ENCODE measurements around the gene DRC3.

The DRC3 gene

DNA sequence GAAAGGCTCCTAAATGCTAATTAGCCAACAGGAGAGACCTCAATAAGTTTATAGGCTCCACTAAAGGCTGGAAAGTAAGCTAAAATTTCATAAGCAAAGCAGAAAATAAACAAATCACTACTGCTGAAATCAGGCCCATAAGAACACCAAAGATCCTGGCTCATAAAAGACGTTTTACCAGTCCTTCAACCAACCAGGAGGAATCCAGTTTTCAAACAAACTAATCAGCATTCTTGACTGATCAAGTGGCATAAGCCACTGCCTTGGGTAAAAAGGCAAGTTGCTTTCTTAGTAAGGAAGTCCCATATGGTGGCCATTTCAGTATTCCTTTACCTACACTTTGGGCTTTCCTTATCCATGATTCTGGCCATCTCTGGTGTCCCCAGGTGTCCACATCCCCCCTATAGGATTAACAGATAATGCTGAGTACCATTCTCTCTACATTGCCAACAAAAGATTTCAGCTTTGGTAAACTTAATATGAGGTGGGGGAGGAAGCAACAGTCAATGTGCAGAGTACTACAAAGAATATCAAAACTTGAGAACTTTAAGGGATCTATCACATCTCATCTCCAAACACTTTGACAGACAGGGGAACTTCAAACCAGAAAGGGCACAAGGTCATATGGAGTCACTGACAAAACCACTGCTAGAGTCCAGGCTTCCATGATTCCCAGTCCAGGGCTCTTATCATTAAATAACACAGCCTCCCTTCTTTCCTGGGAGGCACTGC lies 1.8 kb upstream of the DRC3 start:
- no peak for DNase-seq (ENCODE audit: low spot score)

DNA sequence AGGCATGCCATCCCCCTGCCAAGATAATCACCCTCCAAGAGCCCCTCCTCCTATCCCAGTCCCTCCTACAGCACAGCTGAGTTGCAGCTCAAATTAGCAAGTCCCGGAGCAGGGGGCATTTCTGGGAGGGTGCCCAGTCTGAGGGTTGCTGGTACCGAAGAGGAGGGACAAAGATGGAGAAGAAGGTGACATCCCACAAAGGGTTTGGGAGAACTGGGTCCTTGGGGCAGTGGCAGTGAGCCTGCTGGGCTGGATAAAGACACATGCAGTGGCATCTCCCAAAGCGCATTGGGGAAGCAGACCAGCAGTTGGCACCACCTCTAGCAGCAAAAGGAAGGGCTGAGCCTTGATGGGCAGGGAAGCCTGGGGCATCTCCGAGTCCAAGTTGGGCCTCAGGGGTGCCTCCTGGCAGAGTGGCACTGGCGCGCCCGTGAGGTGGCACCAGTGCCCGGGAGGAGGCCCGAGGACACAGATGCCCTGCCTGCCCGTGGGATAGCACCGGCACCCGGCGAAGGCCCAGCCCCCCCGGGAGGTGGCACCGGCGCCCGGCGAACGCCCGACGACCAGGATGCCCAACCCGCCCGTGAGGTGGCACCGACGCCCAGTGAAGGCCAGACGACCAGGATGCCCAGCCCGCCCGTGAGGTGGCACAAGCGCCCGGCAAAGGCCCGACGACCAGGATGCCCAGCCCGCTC lies 1.1 kb upstream of the DRC3 start:
- DNase-seq (ENCODE audit: low spot score): peak; percentile 28

DNA sequence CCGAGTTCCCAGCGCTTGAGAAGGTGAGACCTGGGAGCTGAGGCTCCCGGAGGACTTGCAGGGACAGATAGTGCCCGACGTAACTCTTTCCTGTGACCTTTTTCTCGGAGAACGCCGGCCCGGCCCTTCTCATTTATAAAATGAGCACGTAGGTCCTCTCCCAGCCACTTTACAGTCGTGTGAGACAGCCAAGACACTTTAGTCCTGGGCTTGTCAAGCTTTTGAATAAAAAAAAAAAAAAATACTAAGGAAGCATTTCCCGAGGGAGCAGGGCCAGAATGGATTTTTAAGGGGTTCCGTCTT lies 241 bp downstream of the DRC3 start:
- DNase-seq (ENCODE audit: low spot score): no peak

DNA sequence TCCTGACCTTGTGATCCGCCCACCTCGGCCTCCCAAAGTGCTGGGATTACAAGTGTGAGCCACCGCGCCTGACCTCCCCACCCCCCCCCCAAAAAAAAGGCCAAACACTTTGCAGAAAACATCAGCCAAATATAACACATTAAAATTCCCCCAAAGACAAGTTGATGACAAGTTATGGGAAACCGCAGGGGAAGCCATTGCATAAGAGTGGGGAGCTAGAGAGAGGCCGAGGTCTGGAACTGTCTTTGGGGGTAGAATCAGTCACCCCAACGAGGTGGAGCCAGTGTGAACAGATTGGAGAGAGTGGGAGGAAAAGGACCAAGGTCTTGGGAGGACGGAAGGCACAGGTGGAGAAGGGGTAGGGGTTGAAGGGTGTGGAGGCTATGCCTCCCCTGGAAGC lies 2.8 kb downstream of the DRC3 start:
- DNase-seq (ENCODE audit: low spot score): no peak

DNA sequence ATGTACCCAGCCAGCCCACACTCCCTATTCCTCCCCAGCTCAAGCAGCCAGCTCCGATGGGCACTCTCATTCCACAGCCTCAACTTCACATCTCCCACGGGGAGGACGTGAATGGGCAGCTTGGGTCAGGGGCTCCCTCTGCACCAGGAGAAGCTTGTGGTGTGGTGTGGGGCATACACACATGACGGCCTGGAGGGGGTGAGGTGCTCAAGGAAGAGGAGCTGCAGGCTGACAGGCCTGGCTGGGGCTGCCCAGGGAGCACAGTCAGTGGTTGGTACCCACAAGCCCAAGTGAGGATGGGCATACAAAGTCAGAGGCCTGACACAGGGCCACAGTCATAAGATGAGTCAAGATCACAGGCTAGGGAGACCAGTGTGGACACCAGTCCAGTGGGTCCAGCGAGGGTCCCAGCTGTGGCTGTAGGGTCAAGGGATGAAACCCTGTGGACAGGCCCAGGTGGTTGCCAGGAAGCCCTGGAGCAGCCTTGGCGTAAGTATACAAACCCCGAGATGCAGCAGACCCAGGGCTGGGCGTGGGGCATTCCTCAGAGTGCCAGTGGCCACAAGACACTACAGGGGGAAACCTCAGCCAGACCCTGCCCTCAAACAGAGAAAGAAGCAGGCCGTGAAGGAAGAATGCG lies 4.4 kb downstream of the DRC3 start:
- DNase-seq (ENCODE audit: low spot score): no peak

DNA sequence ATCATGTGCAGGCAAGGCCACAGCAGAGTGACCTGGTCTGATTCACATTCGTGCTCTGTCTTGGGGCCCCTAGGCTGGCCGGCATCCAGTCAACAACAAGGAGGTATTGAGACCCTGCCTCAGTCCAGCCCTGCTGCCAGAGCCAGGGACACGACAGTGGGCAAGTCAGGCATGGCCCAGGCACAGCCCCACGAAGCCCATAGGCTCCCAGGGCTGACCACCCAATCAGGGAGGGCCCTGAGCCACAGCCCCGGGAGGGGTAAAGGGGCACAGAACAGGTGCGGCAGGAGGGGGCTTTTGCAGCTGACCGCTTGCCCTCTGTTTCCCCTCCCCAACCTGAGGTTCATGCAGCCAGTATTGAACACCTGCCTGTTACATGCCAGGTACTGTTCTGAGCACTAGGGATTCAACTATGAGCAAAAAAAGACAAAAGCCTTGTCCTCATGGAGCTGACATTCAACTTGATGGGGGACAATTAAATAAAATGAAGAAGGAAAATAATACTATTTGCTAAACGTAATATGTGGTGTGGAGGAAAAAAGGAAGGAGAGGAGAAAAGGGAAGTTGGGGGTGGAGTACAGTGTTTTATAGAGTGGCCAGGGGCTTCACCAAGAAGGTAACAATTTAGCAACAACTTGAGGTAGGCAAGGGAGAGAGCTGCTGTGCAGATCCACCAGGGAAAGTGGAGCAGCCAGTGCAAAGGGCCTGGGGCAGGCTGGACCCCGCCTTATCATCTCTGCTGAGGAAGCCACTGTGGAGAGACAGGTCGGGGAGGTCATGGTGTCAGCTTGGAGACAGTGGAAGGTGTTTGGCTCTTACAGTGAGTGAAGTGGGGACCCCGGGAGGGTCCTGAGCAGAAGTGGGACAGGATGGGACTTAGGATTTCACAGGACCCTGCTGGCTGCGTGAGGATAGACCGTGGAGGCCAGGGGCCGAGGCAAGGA lies 6.1 kb downstream of the DRC3 start:
- no peak for DNase-seq (ENCODE audit: low spot score)

DNA sequence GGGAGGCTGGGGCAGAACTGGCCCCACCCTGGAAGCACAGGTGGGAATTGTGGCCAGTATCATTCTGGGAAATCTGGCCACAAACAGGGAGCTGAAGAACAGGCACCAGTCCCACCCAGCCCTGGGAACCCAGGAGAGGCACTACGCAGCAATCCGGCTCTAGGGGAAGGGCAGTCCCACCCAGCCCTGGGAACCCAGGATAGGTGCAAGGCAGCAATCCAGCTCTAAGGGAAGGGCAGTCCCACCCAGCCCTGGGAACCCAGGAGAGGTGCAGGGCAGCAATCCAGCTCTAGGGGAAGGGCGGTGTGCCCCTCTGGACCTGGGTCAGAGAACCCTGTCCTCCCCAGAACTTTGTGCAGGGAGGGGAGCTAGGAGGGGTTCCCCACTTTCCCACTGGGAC lies 7.1 kb downstream of the DRC3 start:
- no peak for DNase-seq (ENCODE audit: low spot score)

DNA sequence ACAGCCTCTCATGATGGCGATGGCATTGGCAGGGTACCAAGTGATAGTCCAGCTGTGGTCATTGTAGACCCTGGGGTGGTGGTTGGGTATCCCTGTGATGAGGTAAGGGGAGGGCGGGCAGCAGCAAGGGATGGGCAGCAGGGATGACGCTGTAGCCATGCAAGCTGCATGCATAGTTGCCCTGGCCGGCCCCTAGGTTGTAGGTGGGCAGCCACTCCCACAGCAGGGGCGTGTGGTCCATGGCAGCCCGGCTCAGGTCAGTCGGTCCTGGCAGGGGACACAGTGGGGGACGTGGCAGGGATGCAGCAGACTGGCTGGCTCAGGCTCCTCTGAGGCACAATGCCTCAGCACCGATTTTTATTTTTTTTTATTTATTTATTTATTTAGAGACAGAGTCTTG lies 8.7 kb downstream of the DRC3 start:
- DNase-seq (ENCODE audit: low spot score): no peak

DNA sequence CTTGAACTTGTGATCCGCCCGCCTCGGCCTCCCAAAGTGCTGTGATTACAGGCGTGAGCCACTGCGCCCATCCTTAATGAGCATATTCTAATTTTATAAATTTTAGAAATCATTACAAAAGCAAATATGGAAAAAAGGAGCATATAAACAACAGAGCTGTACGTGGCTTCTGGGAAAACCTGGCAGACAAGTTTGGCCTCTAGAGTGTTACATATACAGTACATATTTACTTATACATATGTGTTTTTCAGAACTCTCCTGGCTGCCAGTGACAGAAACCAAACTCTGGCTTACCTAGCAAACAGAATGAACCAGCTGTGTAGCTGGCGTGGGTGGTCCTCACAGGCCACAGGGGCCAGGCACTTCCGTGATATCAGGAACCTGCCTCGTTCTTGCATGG lies 10.1 kb downstream of the DRC3 start:
- no peak for DNase-seq (ENCODE audit: low spot score)

DNA sequence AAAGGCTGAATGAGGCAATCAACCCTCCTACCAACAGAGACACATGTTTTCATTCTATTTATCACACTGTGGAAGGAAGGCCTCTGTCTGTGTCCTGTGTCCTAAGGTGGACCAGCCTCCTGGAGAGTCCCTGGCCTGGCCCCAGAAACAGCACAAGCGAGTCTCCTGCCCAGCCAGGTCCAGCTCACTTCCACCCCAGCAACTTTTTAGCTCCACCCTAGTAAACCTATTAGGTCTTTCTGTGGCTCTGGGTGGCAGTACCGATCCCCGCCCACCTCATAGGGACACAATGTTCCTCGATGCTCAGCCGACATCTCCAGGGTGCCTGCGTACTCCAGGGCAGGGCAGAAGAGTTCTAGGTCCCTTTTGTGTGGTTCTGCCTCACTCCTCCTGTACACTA lies 10.7 kb downstream of the DRC3 start:
- no peak for DNase-seq (ENCODE audit: low spot score)

DNA sequence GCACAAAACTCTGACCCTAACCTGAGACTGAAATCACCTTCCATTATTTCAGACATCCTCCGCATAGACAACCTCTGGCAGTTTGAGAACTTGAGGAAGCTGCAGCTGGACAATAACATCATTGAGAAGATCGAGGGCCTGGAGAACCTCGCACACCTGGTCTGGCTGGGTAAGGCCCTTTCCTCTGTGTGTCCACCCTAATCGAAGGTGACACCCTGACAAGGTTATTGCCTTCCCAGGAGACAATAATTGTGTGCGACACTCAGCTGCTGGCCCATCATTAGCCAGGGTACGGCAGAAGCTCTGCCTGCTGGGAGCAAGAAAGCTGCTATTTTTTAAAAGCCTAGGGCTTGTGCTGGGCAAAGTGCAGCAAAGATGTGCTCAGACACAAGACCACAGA lies 11.1 kb downstream of the DRC3 start:
- DNase-seq (ENCODE audit: low spot score): no peak

DNA sequence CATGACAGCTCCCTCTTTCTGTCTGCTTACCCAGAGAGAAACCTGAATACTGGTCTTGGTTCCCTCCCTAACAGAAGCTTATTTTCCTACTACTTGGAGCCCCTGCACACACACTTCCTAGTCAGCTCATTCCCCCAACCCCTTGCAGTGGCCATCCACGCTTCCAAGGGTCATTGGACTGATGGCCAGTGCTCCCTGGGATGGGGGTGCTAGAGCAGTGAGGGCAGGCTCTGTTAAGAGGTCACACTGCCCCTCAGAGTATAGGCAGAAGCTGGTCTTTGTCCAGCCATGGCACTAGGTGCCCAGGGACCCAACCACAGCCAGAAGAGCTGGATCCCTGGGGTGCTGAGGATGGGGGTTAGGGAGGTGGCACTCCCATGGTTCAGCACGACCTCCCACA lies 12.5 kb downstream of the DRC3 start:
- DNase-seq (ENCODE audit: low spot score): no peak

DNA sequence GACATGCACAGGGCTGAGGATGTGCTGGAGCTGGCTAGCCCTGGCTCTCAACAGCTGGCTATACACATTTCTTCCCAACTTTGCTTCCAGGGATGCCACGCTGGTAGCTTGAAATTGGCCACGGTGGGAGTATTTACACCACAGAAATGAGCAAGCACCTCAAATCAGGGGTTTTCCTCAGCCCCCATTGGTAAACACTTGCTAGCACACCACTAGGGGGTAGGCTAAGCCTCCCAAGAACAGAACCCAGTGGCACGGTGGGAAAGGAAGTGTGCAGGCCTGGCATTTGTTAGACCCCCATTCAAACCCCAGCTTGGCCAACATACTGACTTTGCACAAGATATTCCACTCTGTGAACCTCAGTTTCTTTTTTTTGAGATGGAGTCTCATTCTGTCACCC lies 12.9 kb downstream of the DRC3 start:
- no peak for DNase-seq (ENCODE audit: low spot score)

DNA sequence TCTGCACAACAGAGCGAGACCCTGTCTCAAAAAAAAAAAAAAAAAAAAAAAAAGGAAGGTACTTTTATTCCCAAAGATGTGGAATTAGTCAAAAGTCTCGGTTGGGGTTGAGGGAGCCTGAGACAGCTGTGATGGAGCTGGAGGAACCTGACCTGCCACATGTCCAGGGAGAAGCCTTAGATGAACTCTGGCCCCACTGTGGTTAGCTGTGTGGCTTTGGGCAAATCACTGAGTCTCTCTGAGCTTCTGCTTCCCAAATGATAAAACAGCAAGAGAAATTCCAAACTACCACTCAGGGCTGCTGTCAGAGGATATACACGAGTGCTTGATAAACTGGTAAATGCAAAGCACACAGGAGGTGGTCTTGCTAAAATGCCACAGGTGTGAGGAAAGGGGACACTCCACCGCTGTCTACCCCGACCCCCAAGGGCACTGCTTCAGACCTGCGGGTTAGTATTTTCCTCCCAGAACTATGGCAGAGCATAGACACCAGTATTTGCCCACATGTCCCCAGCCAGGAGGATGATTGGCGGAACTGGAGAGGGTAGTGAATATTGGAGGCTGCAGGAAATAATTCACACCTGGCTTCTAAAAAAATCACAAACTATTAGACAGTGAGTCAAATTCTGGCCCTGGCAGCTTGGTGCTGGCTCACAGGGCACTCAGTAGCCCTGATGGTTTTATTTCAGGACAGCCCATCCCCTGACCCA lies 14.7 kb downstream of the DRC3 start:
- DNase-seq (ENCODE audit: low spot score): no peak

DNA sequence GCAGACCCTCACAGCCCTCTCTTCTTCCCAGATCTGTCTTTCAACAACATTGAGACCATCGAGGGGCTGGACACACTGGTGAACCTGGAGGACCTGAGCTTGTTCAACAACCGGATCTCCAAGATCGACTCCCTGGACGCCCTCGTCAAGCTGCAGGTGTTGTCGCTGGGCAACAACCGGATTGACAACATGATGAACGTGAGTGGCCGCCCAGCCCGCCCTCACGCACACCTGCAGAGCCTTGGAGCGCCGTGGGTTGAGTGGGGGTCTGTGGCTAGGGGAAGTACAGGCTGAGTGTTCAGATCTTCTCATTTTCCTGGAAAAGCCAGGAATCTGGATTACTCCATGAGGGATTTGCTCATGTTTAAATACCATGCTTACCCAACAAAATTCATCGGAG lies 15.2 kb downstream of the DRC3 start:
- no peak for DNase-seq (ENCODE audit: low spot score)

DNA sequence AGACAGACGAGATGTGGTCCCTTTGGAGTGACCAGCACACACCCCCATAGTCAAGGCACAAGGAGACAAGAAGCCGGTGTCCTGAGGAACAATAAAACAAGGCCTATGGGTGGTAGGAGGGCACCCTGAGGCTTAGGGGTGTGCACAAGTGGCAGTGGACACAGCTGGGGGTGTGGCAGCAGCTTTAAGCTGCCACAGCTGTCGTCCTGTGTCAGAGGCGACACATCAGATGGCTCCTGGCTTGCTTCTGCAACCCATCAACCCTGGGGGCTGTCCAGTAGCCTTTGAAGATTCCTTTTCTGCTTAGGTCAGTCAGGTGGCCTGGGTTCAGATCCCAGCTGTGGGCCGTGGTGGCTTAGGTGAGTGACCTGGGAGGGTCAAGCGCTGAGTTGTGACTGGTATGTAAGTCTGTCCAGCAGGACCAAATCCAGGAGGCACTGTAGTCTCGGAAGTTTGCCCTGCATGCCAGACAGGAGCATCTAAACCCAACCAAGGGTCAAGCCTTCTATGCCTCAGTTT lies 15.8 kb downstream of the DRC3 start:
- no peak for DNase-seq (ENCODE audit: low spot score)

DNA sequence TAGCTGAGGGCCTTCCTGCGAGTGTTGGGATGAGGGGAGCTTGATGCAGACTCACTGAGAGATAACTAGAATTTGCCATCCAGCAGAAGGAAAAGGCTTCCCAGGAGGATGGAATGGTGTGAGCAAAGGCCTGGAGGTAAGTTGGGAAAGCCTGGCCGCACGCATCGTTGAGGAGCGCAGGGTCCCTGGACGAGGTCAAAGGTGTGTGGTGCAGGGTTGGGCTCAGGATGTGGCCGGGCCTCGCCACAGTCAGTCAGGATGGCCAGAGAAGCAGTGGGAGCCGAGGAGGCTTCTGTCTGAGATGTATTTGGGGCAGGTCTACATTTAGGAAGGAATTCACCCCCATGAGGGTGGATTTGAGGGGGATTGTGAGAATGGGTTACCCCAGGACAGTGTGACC lies 16.4 kb downstream of the DRC3 start:
- DNase-seq (ENCODE audit: low spot score): no peak

DNA sequence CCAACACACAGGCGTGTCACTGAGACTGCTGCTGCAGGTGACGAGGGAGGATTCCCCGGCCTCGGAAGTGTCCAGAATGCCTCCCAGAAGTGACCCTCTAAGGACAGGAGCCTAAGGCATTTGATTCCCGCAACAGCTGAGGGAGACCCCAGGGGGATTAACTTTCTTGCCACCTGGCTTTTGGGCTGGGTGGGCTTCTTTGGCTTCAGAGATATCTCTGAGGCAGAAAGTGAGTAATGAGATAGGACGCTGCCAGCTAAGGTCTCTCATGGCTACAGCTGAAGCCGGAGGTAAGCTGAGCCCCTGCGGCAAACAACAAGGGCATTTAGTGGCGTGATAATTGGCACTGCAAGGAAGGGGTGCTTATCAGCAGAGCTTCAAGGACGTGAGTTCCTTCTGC lies 17.0 kb downstream of the DRC3 start:
- DNase-seq (ENCODE audit: low spot score): no peak

DNA sequence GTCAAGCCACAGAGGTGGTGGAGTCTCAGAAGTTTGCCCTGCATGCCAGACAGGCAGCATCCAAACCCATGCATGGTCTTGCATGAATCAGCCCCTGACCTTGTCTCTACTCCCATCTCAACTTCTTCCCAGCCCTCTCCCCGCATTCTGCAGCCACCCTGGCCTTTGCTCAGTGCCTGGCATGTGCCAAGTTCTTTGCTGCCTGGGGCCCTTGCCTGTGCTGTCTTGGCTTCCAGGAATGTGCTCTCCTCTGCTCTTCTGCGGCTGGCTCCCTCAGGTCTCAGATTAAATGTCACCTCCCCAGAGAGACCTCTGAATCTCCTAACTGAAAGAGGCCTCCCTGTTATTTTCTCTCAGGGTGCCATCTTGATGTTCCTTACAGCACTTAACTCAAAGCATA lies 17.6 kb downstream of the DRC3 start:
- DNase-seq (ENCODE audit: low spot score): no peak

DNA sequence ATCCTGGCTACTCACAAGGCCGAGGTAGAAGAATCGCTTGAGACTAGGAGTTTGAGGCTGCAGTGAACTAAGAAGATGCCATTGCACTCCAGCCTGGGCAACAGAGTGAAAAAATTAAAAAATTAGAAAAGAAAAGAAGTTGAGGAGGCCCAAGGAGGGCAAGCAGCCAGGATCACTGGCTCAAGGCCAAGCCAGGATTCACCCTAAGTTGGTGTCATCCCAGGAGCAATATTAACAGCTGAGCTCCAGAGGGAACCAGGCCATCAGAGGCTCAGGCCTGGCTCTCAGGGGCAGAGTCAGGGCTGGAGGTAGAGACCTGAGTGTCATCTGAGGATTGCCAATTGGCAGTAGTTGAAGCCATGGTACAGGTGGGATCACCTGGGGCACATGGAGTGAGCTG lies 20.7 kb downstream of the DRC3 start:
- DNase-seq (ENCODE audit: low spot score): no peak

DNA sequence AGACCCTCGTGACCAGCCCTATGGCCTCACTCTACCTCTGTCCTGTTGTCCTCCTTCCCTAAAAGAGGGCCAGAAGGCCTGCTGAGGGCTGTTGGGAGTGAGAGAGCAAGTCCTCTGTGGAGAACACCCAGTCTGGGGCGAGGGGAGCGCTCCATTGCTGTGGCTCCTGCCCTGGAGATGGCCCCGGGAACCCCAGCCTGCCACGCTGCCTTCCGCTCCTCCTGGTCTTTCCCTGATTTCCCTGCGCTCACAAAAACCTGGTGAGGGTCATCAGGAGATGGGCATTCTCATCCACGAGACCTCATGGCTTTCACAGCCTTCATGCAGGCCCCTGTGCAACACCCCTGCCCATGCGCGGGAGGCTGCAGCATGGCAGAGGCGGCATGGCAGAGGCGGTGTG lies 21.2 kb downstream of the DRC3 start:
- no peak for DNase-seq (ENCODE audit: low spot score)

Measured in RKO (cell line).